CD4-positive, alpha-beta T cell treated with Interleukin-10 for 1 hour (primary cell): ENCODE data around the gene ZNF236.
"Not testable (repeated sequence)": the region's sequence is repeated elsewhere in the genome, so short reads cannot be mapped to it uniquely, and the experiment has no call there.

Experiments used
- DNase-seq: peaks from one replicate; pipeline ENCODE4 v3.0.0-alpha.2; 2020

ZNF236 gene

DNA sequence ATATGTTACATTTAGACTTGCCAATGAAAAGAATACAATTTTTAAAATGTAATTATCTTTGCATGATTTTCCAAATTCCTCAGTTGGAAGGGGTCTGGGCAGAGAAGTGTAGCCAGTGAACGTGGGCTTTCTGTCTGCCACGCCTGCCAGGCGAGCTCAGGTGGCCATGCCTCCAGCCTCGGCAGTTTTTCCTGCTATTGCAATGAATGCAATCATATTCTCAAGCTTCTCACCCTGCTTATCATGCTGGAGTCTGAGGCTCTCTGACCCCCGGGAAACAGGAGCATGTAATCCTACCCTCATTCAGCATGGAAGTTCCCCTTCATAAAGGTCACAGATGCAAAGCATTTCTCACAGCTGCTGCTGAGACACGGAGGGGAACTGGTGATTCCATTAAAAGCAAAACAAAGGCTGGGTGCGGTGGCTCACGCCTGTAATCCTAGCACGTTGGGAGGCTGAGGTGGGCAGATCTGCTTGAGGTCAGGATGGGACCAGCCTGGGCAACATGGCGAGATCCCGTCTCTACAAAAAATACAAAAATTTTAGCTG, 155.4 kb downstream of the ZNF236 start:
- DNase-seq, result no peak

DNA sequence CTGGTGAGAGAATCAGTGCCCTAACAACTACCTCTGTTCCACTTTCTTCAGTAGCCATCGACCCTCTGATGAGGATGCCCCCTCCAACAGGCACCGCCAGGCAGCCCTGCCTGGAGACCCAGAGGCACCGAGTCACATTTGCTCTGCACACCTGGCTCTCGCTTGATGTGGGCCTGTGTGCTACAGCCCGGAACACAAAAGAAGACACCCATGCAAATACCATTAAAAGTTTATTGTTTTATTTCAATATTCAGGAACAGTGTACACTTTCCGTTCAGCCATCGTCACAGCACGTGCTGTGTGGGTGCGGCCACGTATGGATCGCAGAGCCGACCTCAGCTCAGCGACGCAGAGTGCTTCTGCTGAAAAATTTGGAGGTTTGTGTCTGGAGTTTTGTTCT, 156.3 kb downstream of the ZNF236 start:
- DNase-seq, result no peak

DNA sequence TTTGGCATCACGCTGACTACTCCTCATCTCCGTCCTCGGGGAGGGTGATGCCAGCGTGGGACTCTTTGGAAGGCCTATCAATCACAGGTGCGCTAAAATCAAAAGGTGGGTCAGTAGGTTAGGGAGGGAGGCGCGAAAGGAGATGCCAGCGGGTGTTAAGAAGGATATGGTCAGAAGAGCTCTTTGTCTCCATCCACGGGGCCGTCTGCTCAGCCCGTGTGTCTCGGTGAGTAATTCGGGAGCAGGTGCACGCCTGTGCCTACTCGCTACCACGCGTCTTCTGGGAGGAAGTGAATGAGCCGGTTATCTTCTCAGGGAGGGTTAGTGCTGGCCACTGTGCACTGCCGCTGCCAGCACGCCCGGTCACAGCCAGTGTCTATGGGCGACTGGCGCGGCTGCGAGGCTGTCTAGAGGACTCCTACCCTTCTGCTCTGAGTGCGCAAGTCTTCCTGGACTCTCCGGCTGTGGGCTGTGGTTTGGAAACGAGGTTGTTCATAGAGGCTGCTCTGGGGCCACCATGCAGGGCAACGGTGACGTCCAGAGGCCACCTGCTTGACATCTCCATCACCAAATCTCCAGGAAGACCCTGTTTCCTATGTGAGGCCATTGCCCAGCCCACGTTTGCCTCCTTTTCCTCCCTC, 156.9 kb downstream of the ZNF236 start:
- DNase-seq, result no peak

DNA sequence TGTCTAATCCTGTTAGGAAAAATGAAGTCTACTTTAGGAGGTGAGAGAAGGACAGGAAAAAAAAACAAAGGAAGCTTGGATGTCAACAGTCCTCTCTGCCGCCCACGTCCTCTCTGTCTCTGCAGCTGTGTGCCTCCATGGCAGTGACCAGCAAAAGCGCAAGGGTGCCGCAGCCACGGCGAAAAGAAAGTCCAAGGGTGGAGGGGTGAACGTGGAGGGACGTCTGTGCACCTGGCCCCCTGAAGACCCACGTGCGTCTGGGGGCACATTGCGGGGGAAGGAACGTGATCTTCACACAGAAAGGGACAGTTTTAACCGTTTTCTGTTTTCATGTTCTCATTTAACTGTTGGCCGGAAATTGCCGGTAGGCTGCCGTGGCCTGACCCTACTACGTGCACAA, 157.5 kb downstream of the ZNF236 start:
- DNase-seq, result no peak

DNA sequence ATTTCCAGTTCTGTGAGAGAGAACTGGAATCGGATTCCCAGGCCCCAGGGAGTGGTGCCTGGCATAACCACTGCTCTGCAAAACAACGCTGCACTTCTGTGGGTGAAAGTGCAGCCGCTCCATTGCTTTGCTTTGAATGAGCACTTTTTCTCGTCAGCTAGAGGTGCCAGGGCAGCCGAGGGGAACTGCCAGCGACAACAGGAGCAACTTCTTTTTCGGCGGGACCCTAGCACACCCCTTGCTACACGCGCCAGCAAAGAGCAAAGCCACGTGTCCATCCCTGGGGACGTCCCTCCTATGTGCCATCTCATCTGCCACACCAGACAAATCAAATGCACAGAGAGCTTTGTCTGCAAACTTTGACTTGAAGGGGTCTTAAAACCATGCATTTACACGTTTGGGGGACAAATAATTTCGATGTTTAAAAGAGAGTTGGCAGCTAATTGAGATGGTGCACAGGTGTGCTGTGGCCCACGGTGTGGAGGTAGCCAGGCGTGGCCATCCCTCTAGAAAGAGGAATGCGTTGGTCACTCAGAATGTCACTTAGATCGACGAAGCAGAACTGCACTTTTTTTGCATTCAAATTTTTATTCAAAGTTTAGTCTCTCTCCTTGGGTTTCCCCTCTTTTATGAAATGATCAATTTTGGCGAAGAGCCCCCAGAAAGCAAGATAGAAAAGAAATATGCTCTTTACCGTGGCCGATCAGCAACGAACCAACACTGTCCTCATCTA, 158.5 kb downstream of the ZNF236 start:
- no peak for DNase-seq

DNA sequence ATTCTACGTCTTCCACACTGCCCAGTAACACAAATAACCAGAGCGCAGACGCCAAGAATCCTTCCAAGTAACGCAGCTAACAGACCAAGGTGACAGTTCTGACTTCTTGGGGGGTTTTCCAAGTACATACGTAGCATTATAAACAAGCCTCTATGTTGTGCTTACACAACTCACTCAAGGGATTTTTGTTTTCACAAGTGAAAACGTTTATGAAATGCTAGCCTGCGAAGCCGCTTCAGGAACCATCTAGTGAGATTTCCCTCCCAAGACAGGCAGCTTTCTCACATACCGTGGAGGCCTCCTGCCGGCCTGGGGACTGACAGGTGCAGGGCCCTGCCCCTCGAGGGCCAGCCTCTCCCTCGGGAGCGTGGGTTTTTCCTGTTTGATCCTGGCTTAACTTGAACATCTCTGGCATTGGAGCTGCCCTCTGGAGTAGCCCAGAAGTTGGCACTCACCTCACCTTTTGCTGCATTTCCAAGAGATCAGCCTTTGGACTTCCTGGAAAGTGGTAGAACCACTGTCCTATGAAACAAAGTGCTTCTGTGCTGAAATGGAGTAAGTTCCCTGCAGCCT, 159.1 kb downstream of the ZNF236 start:
- DNase-seq, result no peak

DNA sequence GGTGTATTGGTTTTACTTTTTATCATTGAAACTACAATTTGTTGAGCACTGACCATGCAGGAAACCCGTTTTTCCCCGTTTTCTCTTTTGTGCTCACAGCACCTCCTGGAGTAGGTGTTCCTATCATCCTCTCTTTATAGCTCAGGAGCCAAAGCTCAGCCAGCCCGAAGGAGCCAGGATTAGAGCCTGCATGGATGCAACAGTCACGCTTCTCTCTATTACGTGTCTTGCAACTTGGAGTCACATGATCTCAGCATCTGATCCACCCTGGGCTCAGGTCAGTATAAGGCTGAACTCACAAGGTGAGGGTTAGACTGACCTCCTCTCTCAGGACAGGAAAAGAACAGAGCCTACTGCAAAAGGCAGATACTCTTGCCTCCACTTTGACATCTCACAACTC, 159.7 kb downstream of the ZNF236 start:
- no peak for DNase-seq

DNA sequence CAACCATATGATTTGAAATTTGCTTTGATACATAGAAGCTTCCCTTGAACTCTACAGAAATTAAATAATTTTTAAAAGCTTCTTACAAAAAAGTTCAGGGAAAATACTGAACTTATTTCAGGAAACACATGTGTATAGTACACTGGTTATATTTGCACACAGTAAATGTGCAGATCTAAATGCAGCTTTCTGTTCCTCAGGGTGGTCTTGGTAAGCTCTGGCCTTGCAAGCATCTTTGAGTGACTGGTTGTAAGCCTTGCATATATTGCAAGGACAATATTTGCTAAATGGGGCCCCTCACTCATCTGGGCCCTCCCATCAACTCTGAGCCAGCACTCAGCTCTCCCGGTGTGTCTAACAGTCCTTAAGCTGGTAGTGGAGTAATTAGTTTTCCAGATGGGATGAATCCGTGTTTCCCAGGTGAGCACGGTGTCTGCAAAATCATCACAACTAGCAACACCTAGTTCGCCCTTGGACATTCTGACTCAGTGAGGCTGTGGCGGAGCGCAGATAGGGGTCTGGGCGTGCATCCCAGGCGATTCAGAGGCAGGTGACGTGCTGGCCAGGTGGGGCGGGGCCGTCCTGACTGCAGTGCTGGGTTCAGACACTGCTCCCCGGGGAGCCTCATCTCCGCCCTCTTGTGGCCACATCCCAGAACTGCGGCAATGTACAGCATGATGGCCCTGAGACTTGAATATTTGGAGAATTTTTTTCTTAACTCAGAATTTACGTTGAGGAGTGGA, 160.7 kb downstream of the ZNF236 start:
- peak; percentile 85 for DNase-seq

DNA sequence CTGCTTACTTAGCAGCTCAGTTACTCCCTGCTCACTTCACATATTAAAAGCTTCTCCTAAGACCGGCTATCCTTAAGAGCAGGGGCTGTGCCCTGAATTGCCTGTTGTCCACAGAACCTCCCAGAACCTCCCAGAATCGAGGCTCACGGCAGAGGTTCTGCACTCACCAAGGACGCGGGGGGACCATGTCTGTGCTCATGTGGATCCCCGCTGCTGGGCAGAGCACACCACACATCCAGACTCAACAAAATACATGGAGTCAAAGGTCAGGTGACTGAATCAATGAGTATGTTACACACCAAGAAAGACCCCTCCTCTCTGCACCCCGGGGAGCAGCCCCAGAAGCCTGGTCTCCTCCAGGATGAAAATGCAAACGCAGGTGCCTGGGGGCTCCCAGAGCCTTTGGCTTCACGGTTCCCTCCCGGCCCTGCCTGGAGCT, 161.3 kb downstream of the ZNF236 start:
- DNase-seq, result no peak

DNA sequence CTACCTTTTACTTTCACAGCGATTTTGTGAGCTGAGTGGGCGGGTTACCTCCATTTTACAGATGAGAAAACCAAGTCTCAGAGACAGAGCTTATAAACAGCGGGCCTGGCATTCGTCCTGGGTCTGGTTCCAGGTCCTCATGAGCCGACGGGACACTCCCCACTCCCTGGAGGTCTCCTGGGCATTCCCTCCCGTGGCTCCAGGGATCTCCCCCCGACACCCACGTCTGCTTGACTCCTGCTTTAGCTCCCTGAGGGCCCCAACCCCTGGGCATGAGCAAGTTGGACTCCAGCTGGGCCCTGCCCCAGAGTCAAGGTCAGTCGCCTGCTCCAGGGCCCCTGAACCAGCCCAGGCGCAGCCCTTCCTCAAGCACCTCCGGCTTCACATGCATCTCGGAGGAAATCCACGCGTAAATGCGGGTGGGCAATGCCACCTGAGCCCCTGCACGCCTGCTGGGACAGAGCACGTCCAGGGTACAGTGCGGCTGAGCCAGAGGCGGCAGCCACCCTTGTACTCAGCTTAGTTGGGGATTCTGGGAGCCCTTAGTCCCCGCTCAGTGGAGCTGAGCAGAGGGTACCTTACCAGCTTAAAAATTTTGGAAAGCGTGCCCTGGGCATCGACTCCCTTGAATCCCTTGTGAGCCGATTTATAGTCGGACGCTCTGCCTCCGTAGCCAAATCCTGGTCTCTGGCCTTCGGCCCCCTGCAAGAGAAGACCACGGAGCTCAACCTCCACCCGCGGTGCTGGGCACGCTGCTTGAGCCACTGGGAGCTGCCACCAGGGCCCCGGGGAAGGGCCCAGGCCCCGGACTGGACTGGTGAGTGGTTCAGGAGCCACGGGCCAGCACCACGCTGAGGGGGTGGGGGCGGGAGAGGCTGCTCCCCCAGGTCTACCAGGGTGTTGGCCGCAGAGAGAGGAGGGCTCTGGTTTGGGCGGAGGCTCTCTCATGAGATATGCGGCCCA, 162.1 kb downstream of the ZNF236 start:
- no peak for DNase-seq

DNA sequence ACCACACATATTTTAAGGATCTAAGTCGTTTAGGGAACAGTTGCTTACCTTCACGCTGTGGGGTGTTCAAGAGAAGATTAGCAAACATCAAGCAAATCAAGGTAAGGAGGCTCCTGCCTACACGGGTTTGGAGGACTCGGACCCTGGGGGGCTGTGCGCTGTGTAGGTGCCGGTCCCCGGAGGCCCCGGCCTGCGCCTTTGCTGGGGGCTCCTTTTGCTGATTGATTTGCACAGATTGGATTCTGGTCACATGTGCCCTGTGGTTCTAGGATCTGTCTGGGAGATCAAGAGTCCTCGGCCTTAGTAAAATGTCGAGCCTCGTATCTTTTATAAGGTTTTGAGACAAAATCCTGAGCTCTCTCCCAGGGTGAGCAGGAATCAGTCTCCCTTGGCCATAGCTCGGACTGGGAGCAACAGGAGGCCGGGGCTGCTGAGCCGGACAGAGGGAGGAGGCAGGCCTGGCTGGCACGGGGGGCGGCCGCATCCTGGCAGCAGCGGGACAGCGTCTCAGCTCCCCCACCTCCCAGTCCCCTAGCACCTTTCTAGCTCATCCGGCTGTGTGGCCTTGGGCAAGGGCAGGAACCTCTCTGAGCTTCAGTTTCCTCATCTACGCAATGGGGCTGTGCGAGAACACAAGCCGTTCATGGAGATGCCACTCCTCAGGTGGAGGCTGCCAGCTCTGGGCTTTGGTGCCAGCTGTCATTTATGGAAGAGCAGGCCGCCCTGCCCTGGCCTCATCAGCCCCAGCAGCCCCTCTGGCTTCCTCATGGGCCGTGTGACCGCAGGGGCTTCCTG, 163.0 kb downstream of the ZNF236 start:
- no peak for DNase-seq

DNA sequence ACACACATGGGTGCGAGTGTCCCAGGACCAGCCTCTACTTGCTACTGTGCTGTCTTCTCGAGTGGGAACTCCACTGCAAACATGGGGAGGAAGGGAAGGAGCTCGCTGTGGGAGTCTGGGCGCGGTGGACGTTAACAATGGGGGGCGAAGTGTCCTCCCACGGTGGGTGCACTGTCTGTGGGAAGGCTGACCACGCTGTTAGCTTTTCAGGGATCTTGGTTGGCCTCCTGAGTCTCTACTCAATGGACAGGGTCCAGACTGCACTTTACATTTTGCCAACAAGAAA, 163.5 kb downstream of the ZNF236 start:
- no peak for DNase-seq

DNA sequence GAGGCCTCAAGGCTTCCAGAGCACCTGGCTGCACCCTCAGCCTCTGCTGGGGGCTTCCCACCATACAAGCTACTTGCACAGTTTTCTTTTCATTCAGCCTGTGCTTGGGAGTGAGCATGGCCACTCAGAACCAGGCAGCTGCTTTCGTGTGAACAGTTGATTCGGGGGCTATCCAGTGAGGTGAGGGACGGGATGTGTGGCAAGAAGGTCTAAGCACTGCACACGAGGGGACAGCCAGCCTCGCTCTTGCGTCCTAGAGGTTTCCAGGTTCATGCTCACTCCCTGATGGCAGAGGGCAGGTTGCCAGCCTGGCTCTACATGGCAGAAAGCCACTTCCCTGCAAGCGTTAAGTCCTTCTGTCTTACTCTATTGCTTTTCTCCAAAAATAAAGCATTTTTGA, 164.0 kb downstream of the ZNF236 start:
- no peak for DNase-seq

DNA sequence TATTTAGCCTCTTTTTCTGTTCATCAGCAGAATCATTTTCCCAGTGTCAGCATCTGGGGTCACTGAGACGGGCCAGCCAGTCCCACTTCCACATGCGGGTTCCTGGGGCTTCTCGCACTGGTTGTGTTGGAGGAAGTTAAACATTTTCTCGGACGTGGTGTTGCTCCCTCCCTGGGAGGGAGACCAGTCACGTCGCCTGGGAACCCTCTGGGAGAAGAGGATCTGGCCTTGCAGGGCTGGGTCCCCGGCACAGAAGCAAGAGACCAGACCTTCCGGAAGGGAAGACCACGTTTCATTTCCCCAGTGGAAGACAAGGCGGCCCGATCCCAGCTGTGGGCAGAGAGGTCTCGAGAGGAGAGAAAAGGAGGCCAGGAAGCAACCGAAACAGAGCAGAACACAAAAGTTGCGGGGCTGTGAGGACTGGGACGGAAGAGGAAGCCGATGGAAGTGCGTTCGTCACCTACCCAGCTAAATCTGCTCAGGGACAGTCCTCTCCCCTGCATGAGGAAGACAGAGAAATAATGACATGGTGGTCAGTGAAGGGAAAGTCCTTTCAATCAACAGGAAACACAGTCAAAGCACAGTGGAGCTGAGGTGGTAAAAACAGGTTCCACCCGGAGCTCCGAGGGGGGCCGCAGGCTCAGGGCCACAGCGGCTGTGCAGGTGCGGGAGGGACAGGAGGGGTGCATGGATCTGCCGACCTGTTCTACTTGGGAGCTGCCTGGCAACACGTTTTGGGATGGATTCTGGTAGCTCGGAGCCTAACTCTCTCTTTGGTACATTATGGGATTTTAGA, 165.9 kb downstream of the ZNF236 start:
- no peak for DNase-seq

DNA sequence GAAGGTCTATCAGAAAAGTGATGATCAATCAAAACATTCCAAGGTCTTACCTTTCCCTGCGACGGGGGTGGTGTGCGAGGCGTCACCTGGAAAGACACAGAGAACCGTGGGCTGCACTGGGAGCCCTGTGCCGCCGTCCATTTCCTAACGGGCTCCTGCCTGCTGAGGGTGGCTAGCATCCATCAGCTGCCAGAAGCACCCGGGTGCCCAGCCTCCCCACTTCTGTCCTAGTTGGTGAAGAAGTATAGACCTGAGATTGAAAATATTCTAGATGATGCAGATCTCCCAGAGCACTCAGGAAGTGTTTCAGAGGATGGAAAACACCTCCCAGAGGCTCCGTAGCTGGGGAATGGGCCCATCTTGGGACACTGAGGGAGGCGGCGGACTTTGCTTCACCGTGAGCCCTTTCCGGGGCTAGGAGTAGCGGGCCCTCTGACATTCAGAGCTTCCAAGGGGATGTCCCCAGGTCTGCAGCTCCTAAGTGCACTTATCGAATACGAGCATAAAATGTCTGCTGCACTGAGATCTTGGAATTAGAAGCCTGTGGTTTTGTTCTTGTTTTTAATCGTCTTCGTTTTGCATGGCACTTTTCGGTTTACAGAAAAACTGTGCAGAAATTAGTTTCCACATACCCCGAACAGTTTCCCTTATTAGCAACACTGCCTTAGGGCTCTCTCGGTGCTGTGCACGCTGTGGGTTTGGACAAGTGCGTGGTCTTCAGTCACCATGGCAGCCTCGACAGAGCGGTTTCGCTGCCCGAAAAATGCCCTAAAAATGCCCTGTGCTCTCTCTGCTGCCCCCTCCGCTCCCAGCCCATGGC, 166.7 kb downstream of the ZNF236 start:
- DNase-seq, result no peak

DNA sequence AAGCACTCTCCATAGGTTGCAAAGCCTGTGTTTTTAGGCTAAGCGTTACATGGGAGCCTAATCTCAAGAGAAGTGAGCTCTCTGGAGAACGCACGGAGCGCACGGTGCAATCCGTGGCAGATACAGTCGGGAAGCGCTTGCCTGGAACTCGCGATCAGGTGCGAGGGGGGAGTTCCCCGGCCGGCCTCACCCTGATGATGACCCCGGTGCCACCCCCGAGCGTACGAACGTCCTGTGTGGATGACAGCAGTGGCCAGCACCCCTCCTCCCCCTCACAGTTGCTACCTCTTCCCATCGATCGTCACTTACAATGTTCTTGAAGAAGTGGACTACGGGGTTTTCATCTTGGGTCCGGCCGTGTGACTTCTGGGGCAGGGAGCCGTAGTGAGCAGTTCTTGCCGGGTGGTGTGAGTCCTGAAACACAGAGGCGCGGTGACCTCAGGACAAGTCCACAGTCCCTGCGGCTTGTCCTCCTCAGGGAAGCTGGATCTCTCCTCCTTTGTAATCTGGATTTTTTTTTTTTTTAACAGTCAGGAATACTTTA, 167.4 kb downstream of the ZNF236 start:
- no peak for DNase-seq

DNA sequence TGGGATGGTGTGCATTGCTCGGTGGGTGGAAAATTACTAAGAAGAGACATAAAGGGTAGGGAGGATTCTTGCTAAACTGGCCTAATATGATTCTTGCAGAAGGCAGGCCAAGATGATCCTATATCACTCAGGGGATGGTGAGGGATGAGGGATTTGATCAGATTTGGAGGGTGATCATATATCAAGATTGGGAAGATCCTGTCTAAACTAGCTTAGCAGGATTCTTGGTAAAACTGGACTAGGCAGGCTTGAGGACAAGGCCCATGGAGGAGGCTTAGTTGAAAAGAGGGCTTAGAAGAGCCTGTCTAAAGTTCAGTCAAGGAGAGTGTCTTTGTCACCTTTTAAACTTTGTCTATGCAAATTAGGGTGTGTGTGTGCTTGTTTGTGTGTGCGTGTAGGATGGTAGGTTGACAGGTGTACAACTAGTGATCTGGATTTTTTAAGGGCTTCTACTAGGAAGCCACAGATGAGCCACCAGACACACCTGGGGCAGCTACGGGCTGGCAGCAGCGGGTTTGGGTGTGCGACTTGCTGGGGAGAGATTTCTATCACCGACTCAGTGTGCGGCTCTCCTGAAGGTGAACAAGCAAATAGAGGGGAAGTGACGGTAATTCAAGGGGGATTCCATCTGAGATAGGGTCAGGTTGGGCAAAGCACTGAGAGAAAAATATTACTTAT, 168.1 kb downstream of the ZNF236 start:
- not testable (repeated sequence) for DNase-seq

DNA sequence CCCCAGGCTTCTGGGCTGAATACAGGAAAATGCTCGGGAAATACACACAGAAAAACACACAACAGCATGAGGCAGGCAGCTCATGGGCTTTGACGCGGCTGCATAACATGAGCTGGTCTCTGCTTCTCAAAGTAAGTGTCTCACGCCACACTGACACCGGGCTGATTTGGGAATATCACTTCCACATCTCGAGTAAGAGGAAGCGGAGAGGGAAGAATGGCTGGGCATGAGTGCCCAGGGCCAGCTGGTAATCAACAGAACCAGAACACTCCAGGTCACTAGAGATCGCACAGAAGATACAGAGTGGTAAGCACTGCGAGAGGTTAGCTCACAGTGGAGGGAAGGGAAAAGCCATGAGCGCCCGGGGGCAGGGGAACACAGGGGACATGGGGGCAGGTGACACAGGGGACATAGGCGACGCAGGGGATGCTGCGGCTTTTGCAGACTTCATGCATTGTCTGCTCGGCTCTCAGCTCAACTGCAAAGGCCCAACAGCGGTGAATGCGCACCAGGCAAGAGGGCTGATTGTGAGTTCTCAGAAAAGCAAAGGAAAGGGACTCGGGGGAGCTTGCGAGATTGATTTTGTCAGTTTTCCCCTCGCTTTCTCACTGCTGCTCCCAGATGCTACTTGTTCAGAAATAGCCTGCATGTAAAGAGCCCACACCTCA, 168.8 kb downstream of the ZNF236 start:
- DNase-seq, result no peak
